ENCODE measurements around the gene KLHDC4. TPM values are rescaled to one million over a fixed set of nuclear protein-coding genes. Genes with fewer than 3 reads are reported as not detected.
A peak's percentile ranks its signal among the peaks of the same experiment; 100 is the strongest.

KLHDC4 gene
- total and polyA plus RNA-seq, 9 of the 15 experiments (the other 6 are each of a cell fraction or from before 2014, with no cell fraction given) = 1.3 to 68.1 (median 32.8) TPM

DNA sequence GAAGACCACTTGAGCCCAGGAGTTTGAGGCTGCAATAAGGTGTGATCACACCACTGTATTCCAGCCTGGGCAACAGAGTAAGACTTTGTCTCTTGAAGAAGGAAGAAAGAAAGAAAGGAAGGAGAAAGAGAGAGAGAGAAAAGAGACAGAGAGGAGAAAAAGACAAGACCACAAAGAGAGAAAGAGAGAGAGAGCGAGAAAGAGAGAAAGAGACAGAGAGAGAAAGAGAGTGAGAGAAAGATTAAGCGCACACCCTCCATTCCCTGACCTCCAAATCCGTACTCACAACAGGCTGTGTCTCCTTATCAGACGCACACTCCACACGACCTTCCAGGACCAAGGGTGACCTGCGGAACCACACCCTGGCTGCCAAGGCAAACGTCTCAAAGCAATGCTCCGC, 19.6 kb downstream of the KLHDC4 start:
- ChIA-PET POLR2A (interaction anchor here (0.9 to 1.2 kb wide), 2 partner anchors 19 to 83 kb away, joined by 3 to 4 read pairs; partner anchors contain the start of gene KLHDC4), CTCF (ENCODE audit: low intra/inter-chr PET ratio) (no interaction called here)
- Histone ChIP-seq H2AFZ (ENCODE audit: low read depth, low read length) (no peak overlapping the region), H3K9ac (ENCODE audit: insufficient read depth in 1 of 2, low read depth in 2 of 2, low read length in 2 of 2) (peak overlapping the region in 1 of 2 experiments; percentile 29; a peak in 1 of 4 replicates), H3K9me3 (replicated peaks; ENCODE audit: control insufficient read depth, insufficient read depth, low read depth, low read length) (no peaks in the 10 kb centered on the region), H3K4me2 (ENCODE audit: insufficient read depth, low read length) (no peak overlapping the region), H3K36me3 (ENCODE audit: control insufficient read depth, insufficient read depth, low read length) (peaks cover 88% of the 10 kb centered on the region), H3K4me1 (replicated peaks in 1 of 2; ENCODE audit: control insufficient read depth in 2 of 2, insufficient read depth in 2 of 2, low read length in 2 of 2) (peaks cover 0 to 9% of the 10 kb centered on the region in 2 experiments; a peak in 2 of 5 replicates), H3K27me3 (ENCODE audit: control insufficient read depth in 2 of 2, insufficient read depth in 2 of 2, low read length in 2 of 2) (no peaks in the 10 kb centered on the region), H3K4me3 (no peak overlapping the region), H3K79me2 (ENCODE audit: control insufficient read depth, insufficient read depth, low read length) (peaks cover 17% of the 10 kb centered on the region; the same call in 2 of the 3 replicates), H4K20me1 (replicated peaks; ENCODE audit: control insufficient read depth, insufficient read depth, low read length) (peaks cover 9% of the 10 kb centered on the region), H3K27ac (ENCODE audit: extremely low read depth, low read depth, low read length) (no peak overlapping the region), H3K9me1 (ENCODE audit: control insufficient read depth, insufficient read depth, low read length) (peaks cover 4% of the 10 kb centered on the region)
- FAIRE-seq (no peak), DNase-seq (ENCODE audit: extremely low read depth in 1 of 4, low spot score in 3 of 4) (no peak), ATAC-seq (no peak)
- BruUV-seq (replicated peaks) = no TSS peak
- intact Hi-C loops (cut with micrococcal nuclease) = no loop called here
- 53% methylated on average over 8 of the region's 8 CpGs for WGBS (ENCODE audit: insufficient coverage, low coverage, missing lambda C conversion rate)
- TF ChIP-seq, protein P1, sequence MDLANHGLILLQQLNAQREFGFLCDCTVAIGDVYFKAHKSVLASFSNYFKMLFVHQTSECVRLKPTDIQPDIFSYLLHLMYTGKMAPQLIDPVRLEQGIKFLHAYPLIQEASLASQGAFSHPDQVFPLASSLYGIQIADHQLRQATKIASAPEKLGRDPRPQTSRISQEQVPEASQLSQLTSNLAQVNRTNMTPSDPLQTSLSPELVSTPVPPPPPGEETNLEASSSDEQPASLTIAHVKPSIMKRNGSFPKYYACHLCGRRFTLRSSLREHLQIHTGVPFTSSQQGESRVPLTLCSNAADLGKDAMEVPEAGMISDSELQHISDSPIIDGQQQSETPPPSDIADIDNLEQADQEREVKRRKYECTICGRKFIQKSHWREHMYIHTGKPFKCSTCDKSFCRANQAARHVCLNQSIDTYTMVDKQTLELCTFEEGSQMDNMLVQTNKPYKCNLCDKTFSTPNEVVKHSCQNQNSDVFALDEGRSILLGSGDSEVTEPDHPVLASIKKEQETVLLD (IDR thresholded peaks at IDR 0.05) = no peak
- in situ Hi-C loops (cut with MboI) = no loop called here

DNA sequence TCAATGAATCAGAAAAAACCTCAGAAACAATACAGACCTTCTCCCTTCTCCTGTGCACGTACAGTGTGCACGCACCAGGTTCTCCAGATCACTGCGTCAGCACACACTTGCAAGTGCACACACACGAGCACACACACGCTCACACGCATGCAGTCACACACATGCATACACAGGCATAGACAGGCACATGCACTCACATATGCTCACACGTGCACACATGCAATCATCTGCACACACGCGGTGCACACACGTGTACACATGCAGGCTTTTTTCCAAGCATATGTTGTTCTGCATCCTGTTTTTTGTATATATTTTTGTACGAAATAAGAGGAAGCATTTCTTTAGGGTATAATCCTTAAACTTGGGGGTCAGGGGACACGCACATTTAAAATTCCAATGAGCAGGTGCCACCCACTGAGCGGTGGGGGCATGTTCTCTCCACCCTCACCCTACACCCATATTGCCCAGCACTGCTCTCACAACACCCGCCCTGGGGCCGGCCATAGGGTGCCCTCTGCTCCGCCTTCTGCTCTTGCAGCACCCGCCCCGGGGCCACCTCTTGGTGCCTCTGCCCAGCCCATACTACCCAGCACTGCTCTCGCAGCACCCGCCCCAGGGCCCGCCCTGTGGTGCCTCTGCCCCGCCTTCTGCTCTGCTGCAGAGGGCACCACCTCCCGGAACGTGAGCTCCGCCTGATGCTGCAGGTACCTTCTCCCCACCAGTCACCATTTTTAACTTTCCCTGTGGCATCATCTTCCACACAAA, 20.9 kb downstream of the KLHDC4 start:
- no peak overlapping the region for H3K9ac ChIP-seq (ENCODE audit: insufficient read depth in 1 of 2, low read depth in 2 of 2, low read length in 2 of 2)
- no peak overlapping the region for H3K4me3 ChIP-seq
- CTCF ChIA-PET (ENCODE audit: low intra/inter-chr PET ratio) = no interaction called here
- H3K27me3 ChIP-seq (ENCODE audit: control insufficient read depth in 2 of 2, insufficient read depth in 2 of 2, low read length in 2 of 2) = no peaks in the 10 kb centered on the region
- DNase-seq (ENCODE audit: extremely low read depth in 1 of 4, low spot score in 3 of 4) (no peak), FAIRE-seq (no peak), ATAC-seq (no peak)
- H2AFZ ChIP-seq (ENCODE audit: low read depth, low read length) = no peak overlapping the region
- H4K20me1 ChIP-seq (replicated peaks; ENCODE audit: control insufficient read depth, insufficient read depth, low read length) = peaks cover 17% of the 10 kb centered on the region
- H3K9me1 ChIP-seq (ENCODE audit: control insufficient read depth, insufficient read depth, low read length) = peaks cover 4% of the 10 kb centered on the region
- H3K36me3 ChIP-seq (ENCODE audit: control insufficient read depth, insufficient read depth, low read length) = peaks cover 89% of the 10 kb centered on the region
- BruUV-seq (replicated peaks) = no TSS peak
- H3K27ac ChIP-seq (ENCODE audit: extremely low read depth, low read depth, low read length) = no peak overlapping the region
- WGBS (ENCODE audit: insufficient coverage, low coverage, missing lambda C conversion rate) = 95% methylated on average over 16 of the region's 25 CpGs
- H3K9me3 ChIP-seq (replicated peaks; ENCODE audit: control insufficient read depth, insufficient read depth, low read depth, low read length) = no peaks in the 10 kb centered on the region
- H3K4me2 ChIP-seq (ENCODE audit: insufficient read depth, low read length) = no peak overlapping the region
- POLR2A ChIA-PET = interaction anchor here (1.2 kb wide), 1 partner anchor 84 kb away, joined by 3 read pairs; no protein-coding TSS in a partner anchor
- in situ Hi-C loops (cut with MboI) = no loop called here
- H3K4me1 ChIP-seq (replicated peaks in 1 of 2; ENCODE audit: control insufficient read depth in 2 of 2, insufficient read depth in 2 of 2, low read length in 2 of 2) = peaks cover 0 to 11% of the 10 kb centered on the region in 2 experiments; a peak in 2 of 5 replicates
- peaks cover 20% of the 10 kb centered on the region; the same call in 2 of the 3 replicates for H3K79me2 ChIP-seq (ENCODE audit: control insufficient read depth, insufficient read depth, low read length)
- intact Hi-C loops (cut with micrococcal nuclease) = no loop called here
- TF ChIP-seq TOE1 (IDR thresholded peaks at IDR 0.05; ENCODE audit: borderline replicate concordance) (no peak), TOE1 (CRISPR knock-in tag; IDR thresholded peaks at IDR 0.05; ENCODE audit: borderline replicate concordance, low read depth) (no peak), NFIX (CRISPR knock-in tag; IDR thresholded peaks at IDR 0.05; ENCODE audit: low read depth) (no peak), KDM1A (IDR thresholded peaks at IDR 0.05) (peak in 1 of 2 experiments; percentile 70; a peak in 1 of 4 replicates), RBFOX2 (IDR thresholded peaks at IDR 0.05; ENCODE audit: low read depth, low read length) (peak; percentile 28; the same call in 1 of the 2 replicates)
- TF ChIP-seq, protein P2, sequence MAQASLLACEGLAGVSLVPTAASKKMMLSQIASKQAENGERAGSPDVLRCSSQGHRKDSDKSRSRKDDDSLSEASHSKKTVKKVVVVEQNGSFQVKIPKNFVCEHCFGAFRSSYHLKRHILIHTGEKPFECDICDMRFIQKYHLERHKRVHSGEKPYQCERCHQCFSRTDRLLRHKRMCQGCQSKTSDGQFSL (CRISPR knock-in tag; IDR thresholded peaks at IDR 0.05) = no peak
- TF ChIP-seq, protein P2 (tag; IDR thresholded peaks at IDR 0.05) = no peak
- TF ChIP-seq, protein P3, sequence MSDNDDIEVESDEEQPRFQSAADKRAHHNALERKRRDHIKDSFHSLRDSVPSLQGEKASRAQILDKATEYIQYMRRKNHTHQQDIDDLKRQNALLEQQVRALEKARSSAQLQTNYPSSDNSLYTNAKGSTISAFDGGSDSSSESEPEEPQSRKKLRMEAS (CRISPR knock-in tag; IDR thresholded peaks at IDR 0.05) = peak; percentile 22; the same call in 1 of the 2 replicates
